ENCODE data around the gene CTDSP2. TPM values are rescaled to one million over a fixed set of nuclear protein-coding genes. Genes with fewer than 3 reads are reported as not detected.

Gene CTDSP2
- polyA plus RNA-seq, 1 of the 3 experiments (the other 2 are of a cell fraction), result 119 TPM

GRCh38 chr12:57854965-57855364 lies 8.4 kb upstream of the CTDSP2 start:
- 94% methylated on average over 6 of the region's 6 CpGs for WGBS (ENCODE audit: low lambda C conversion rate)
- Histone ChIP-seq H3K4me1 (ENCODE audit: control insufficient read depth in 1 of 2, insufficient read depth in 2 of 2, low read depth in 1 of 2, low read length in 1 of 2) (peaks cover 0 to 3% of the 10 kb centered on the region in 2 experiments; a peak in 1 of 4 replicates), H3K27ac (ENCODE audit: low read depth in 2 of 2, low read length in 1 of 2) (no peak overlapping the region), H2AFZ (ENCODE audit: low read depth) (no peak overlapping the region), H3K4me2 (no peak overlapping the region), H3K4me3 (ENCODE audit: low read depth in 2 of 2, low read length in 1 of 2) (no peak overlapping the region), H3K9ac (no peak overlapping the region), H3K27me3 (ENCODE audit: insufficient read depth) (no peaks in the 10 kb centered on the region), H3K9me3 (no peaks in the 10 kb centered on the region), H4K20me1 (ENCODE audit: insufficient read depth) (no peaks in the 10 kb centered on the region), H3K9me2 (no peaks in the 10 kb centered on the region), H3K79me2 (ENCODE audit: insufficient read depth) (no peaks in the 10 kb centered on the region), H3K36me3 (replicated peaks in 1 of 2; ENCODE audit: control insufficient read depth in 1 of 2, insufficient read depth in 2 of 2, low read length in 1 of 2) (no peaks in the 10 kb centered on the region), H3F3A (replicated peaks; ENCODE audit: insufficient read depth) (no peaks in the 10 kb centered on the region)
- no peak for DNase-seq
- CTCF ChIA-PET, result interaction anchor here (1.0 to 1.2 kb wide), 2 partner anchors 48 to 51 kb away, joined by 3 to 4 read pairs; no protein-coding TSS in a partner anchor
- POLR2A ChIA-PET, result no interaction called here
- no peak for TF ChIP-seq ELF1 (IDR thresholded peaks at IDR 0.05)
- TF ChIP-seq FOXM1 (IDR thresholded peaks at IDR 0.05; ENCODE audit: low read depth), result no peak
- TF ChIP-seq TAF1 (IDR thresholded peaks at IDR 0.05; ENCODE audit: borderline replicate concordance, low read depth, low read length), result no peak
- TF ChIP-seq, protein P1, sequence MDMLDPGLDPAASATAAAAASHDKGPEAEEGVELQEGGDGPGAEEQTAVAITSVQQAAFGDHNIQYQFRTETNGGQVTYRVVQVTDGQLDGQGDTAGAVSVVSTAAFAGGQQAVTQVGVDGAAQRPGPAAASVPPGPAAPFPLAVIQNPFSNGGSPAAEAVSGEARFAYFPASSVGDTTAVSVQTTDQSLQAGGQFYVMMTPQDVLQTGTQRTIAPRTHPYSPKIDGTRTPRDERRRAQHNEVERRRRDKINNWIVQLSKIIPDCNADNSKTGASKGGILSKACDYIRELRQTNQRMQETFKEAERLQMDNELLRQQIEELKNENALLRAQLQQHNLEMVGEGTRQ (IDR thresholded peaks at IDR 0.05; ENCODE audit: borderline replicate concordance, low read depth, low read length), result no peak
- no peak for TF ChIP-seq GABPA (IDR thresholded peaks at IDR 0.05; ENCODE audit: low read depth)
- no peak for TF ChIP-seq RCOR1 (IDR thresholded peaks at IDR 0.05; ENCODE audit: low read length)
- no peak for TF ChIP-seq MXI1 (IDR thresholded peaks at IDR 0.05; ENCODE audit: low read depth, low read length)
- no peak for TF ChIP-seq POLR2AphosphoS5 (IDR thresholded peaks at IDR 0.05; ENCODE audit: low read depth, low read length)
- TF ChIP-seq MAX (IDR thresholded peaks at IDR 0.05; ENCODE audit: low read depth), result no peak
- TF ChIP-seq IRF3 (IDR thresholded peaks at IDR 0.05; ENCODE audit: low read depth, low read length), result no peak
- TF ChIP-seq TCF12 (IDR thresholded peaks at IDR 0.05), result no peak
- TF ChIP-seq NRF1 (IDR thresholded peaks at IDR 0.05; ENCODE audit: low read depth, low read length), result no peak
- no peak for TF ChIP-seq GATA2 (CRISPR knock-in tag; IDR thresholded peaks at IDR 0.05)
- no peak for TF ChIP-seq USF1 (IDR thresholded peaks at IDR 0.05; ENCODE audit: borderline replicate concordance, low read depth)
- TF ChIP-seq FOSL2 (IDR thresholded peaks at IDR 0.05; ENCODE audit: borderline replicate concordance, low read depth), result no peak
- no peak for TF ChIP-seq SIN3A (IDR thresholded peaks at IDR 0.05; ENCODE audit: borderline replicate concordance, low read depth, low read length)
- no peak for TF ChIP-seq EP300 (IDR thresholded peaks at IDR 0.05; ENCODE audit: borderline replicate concordance in 1 of 2, low read depth in 1 of 2, low read length in 1 of 2)
